WTC11 (cell line): ENCODE measurements around the gene THBD. TPM values are rescaled to one million over a fixed set of nuclear protein-coding genes. Genes with fewer than 3 reads are reported as not detected.
A peak's percentile ranks its signal among the peaks of the same experiment; 100 is the strongest.

Experiments used
- AFF4 ChIP-seq: sonication (generic); formaldehyde crosslinking; IDR thresholded peaks from 2 replicates; pipeline ENCODE4 v1.8.1; 2023; ENCODE audit warnings: mild to moderate bottlenecking, missing genetic modification reagents, borderline replicate concordance
- ATF1 ChIP-seq: sonication (generic); formaldehyde crosslinking; IDR thresholded peaks from 2 replicates; pipeline ENCODE4 v1.8.1; 2023; ENCODE audit warnings: mild to moderate bottlenecking, moderate library complexity, missing genetic modification reagents
- ATF6 ChIP-seq: sonication (generic); formaldehyde crosslinking; IDR thresholded peaks from 2 replicates; pipeline ENCODE4 v1.8.1; 2023; ENCODE audit warnings: mild to moderate bottlenecking, missing genetic modification reagents
- CREM ChIP-seq: sonication (generic); formaldehyde crosslinking; IDR thresholded peaks from 2 replicates; pipeline ENCODE4 v1.8.1; 2022; ENCODE audit warnings: mild to moderate bottlenecking, missing genetic modification reagents, moderate library complexity
- ESRRA ChIP-seq: sonication (generic); formaldehyde crosslinking; IDR thresholded peaks from 2 replicates; pipeline ENCODE4 v1.8.1; 2022; ENCODE audit warnings: mild to moderate bottlenecking, missing genetic modification reagents, borderline replicate concordance
- ETV6 ChIP-seq: sonication (generic); formaldehyde crosslinking; IDR thresholded peaks from 2 replicates; pipeline ENCODE4 v1.8.1; 2022; ENCODE audit warnings: mild to moderate bottlenecking, missing genetic modification reagents
- FOXJ3 ChIP-seq: sonication (generic); formaldehyde crosslinking; IDR thresholded peaks from 2 replicates; pipeline ENCODE4 v1.9.0; 2021; ENCODE audit warnings: missing genetic modification reagents, mild to moderate bottlenecking, borderline replicate concordance
- HMGA2 ChIP-seq: fragments of 250-450 bp; sonication (Bioruptor Pico); IDR thresholded peaks from 2 replicates; pipeline ENCODE4 v1.4.0; 2021; ENCODE audit warnings: mild to moderate bottlenecking, moderate library complexity
- NFATC4 ChIP-seq: fragments of 250-450 bp; sonication (Bioruptor Pico); IDR thresholded peaks from 2 replicates; pipeline ENCODE4 v1.9.0; 2021; ENCODE audit warnings: mild to moderate bottlenecking
- NFYB ChIP-seq: sonication (generic); formaldehyde crosslinking; conservative IDR thresholded peaks from 2 replicates; pipeline ENCODE4 v1.8.0; 2022; ENCODE audit warnings: low read depth, missing genetic modification reagents
- PRDM15 ChIP-seq: sonication (generic); formaldehyde crosslinking; IDR thresholded peaks from 2 replicates; pipeline ENCODE4 v1.8.0; 2022; ENCODE audit warnings: missing genetic modification reagents
- SP1 ChIP-seq: sonication (generic); formaldehyde crosslinking; conservative IDR thresholded peaks from 2 replicates; pipeline ENCODE4 v1.8.1; 2022; ENCODE audit warnings: missing genetic modification reagents
- TCF7 ChIP-seq: sonication (generic); formaldehyde crosslinking; IDR thresholded peaks from 2 replicates; pipeline ENCODE4 v1.8.0; 2022; ENCODE audit warnings: mild to moderate bottlenecking, low read depth, missing genetic modification reagents, moderate library complexity
- ZBTB21 ChIP-seq: sonication (generic); formaldehyde crosslinking; IDR thresholded peaks from 2 replicates; pipeline ENCODE4 v1.8.1; 2023; ENCODE audit warnings: mild to moderate bottlenecking, missing genetic modification reagents, borderline replicate concordance
- ZMAT4 ChIP-seq: fragments of 250-450 bp; sonication (Bioruptor Pico); IDR thresholded peaks from 2 replicates; pipeline ENCODE4 v1.9.0; 2021; ENCODE audit warnings: mild to moderate bottlenecking
- ZNF416 ChIP-seq: fragments of 250-450 bp; sonication (Bioruptor Pico); IDR thresholded peaks from 2 replicates; pipeline ENCODE4 v1.9.0; 2021; ENCODE audit warnings: mild to moderate bottlenecking, inconsistent platforms
- ZNF532 ChIP-seq: fragments of 250-450 bp; sonication (Bioruptor Pico); IDR thresholded peaks from 2 replicates; pipeline ENCODE4 v1.9.0; 2021; ENCODE audit warnings: mild to moderate bottlenecking, borderline replicate concordance
- ZNF671 ChIP-seq: fragments of 250-450 bp; sonication (Bioruptor Pico); IDR thresholded peaks from 2 replicates; pipeline ENCODE4 v1.8.0; 2021; ENCODE audit warnings: mild to moderate bottlenecking
- total RNA-seq: library from RNA; stranded (reverse); gene quantifications from 3 replicates; pipeline ENCODE4 v1.2.3, GENCODE V29; 2021
- TF ChIP-seq, protein P1 (sequence below): sonication (generic); formaldehyde crosslinking; IDR thresholded peaks from 2 replicates; pipeline ENCODE4 v1.8.1; 2022; ENCODE audit warnings: mild to moderate bottlenecking, missing genetic modification reagents, moderate library complexity, borderline replicate concordance
- TF ChIP-seq, protein P2 (sequence below): sonication (generic); formaldehyde crosslinking; IDR thresholded peaks from 2 replicates; pipeline ENCODE4 v1.8.1; 2022; ENCODE audit warnings: missing genetic modification reagents, borderline replicate concordance

THBD gene
- total RNA-seq, 1 experiment from 2014 or later = 1.0 TPM

- TF ChIP-seq ZNF532 (CRISPR knock-in tag) (no peak), ZNF671 (no peak), NFATC4 (no peak), ATF6 (no peak), AFF4 (CRISPR knock-in tag) (no peak), ZNF416 (CRISPR knock-in tag) (no peak), NFYB (no peak), HMGA2 (CRISPR knock-in tag) (no peak), PRDM15 (no peak; the same call in 1 of the 2 replicates), ZBTB21 (CRISPR knock-in tag) (peak; percentile 74; the same call in 1 of the 2 replicates), ETV6 (0 out of 2 replicates have a peak, but pooled peaks have one; percentile 33), CREM (CRISPR knock-in tag) (0 out of 2 replicates have a peak, but pooled peaks have one; percentile 10), SP1 (no peak), ATF1 (CRISPR knock-in tag) (no peak), ESRRA (peak; percentile 73; the same call in 1 of the 2 replicates), FOXJ3 (no peak), TCF7 (CRISPR knock-in tag) (no peak), ZMAT4 (no peak)
- TF ChIP-seq, protein P1, sequence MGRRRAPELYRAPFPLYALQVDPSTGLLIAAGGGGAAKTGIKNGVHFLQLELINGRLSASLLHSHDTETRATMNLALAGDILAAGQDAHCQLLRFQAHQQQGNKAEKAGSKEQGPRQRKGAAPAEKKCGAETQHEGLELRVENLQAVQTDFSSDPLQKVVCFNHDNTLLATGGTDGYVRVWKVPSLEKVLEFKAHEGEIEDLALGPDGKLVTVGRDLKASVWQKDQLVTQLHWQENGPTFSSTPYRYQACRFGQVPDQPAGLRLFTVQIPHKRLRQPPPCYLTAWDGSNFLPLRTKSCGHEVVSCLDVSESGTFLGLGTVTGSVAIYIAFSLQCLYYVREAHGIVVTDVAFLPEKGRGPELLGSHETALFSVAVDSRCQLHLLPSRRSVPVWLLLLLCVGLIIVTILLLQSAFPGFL (CRISPR knock-in tag) = no peak
- TF ChIP-seq, protein P2, sequence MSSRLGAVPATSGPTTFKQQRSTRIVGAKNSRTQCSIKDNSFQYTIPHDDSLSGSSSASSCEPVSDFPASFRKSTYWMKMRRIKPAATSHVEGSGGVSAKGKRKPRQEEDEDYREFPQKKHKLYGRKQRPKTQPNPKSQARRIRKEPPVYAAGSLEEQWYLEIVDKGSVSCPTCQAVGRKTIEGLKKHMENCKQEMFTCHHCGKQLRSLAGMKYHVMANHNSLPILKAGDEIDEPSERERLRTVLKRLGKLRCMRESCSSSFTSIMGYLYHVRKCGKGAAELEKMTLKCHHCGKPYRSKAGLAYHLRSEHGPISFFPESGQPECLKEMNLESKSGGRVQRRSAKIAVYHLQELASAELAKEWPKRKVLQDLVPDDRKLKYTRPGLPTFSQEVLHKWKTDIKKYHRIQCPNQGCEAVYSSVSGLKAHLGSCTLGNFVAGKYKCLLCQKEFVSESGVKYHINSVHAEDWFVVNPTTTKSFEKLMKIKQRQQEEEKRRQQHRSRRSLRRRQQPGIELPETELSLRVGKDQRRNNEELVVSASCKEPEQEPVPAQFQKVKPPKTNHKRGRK (CRISPR knock-in tag) = no peak
Observed at GRCh38 chr20:23048283-23049200, 930 bp downstream of the THBD start (continued).
